ENCODE results near the gene ACOX3. TPM values are rescaled to one million over a fixed set of nuclear protein-coding genes. Genes with fewer than 3 reads are reported as not detected.

The ACOX3 gene
- polyA plus RNA-seq, 1 experiment = 7.9 TPM

DNA sequence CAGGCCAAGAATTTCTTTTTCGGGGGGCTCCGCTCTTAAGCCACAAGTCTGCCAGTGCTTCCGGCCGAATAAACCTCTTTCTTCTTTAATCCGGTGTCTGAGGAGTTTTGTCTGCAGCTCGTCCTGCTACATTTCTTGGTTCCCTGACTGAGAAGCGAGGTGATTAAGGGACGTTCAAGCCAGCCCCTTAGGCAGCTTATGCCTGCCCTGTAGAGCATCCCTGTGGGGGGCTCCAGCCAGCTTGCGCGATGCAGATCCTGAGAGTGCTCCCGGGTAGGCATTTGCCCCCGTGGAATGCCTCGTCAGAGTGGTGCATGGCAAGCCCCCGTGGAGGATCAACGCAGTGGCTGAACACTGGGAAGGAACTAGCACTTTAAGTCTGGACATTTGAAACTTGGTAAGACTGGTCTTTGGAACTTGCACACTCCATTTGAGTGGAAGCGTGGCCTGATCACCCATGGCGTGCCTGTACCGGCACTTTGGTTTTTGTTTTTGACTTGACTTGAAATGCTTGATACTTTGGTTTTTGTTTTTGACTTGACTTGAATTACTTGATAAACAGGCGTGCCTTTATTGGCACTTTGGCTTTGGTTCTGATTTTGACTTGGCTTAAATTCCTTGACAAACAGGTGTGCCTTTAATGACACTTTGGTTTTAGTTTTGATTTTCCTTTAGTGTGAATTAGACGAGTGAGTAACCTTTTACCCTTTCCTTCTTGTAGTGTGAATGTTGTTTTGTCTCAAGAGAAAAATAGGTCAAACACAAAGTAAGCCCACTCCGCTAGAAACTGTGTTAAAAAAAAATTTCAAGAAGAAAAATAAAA lies 6.1 kb downstream of the ACOX3 start:
- TF ChIP-seq, protein P1, sequence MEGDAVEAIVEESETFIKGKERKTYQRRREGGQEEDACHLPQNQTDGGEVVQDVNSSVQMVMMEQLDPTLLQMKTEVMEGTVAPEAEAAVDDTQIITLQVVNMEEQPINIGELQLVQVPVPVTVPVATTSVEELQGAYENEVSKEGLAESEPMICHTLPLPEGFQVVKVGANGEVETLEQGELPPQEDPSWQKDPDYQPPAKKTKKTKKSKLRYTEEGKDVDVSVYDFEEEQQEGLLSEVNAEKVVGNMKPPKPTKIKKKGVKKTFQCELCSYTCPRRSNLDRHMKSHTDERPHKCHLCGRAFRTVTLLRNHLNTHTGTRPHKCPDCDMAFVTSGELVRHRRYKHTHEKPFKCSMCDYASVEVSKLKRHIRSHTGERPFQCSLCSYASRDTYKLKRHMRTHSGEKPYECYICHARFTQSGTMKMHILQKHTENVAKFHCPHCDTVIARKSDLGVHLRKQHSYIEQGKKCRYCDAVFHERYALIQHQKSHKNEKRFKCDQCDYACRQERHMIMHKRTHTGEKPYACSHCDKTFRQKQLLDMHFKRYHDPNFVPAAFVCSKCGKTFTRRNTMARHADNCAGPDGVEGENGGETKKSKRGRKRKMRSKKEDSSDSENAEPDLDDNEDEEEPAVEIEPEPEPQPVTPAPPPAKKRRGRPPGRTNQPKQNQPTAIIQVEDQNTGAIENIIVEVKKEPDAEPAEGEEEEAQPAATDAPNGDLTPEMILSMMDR (IDR thresholded peaks at IDR 0.05; ENCODE audit: low read depth, low read length) = no peak
- POLR2A ChIA-PET = no interaction called here
- DNase-seq (ENCODE audit: low read depth, low spot score) = no peak
- no peak overlapping the region for H3K27ac ChIP-seq (ENCODE audit: low read depth, low read length)
- no peaks in the 10 kb centered on the region for H3K27me3 ChIP-seq (ENCODE audit: control insufficient read depth, insufficient read depth, low read length)
- no peaks in the 10 kb centered on the region for H3K9me3 ChIP-seq (ENCODE audit: control insufficient read depth, insufficient read depth, low read length)
- H3K4me3 ChIP-seq (ENCODE audit: low read depth, low read length) = no peak overlapping the region
- CTCF ChIA-PET = no interaction called here

DNA sequence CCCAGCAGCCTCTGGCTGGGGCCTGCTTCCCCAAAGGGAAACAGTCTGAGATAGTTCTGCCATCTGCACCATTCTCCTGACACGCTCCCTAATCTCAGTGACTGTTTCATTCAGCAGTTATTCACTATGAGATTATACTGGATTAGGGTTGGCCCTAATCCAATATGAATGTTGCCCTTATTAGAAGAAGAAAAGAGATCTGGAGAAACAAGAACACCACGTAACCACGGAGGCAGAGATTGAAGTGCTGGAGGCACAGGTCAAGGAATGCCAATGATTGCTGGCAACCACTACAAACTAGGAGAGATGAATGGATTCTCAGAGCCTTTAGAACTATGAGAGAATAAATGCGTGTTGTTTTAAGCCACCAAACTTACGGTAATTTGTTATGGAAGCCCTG lies 7.4 kb downstream of the ACOX3 start:
- no peaks in the 10 kb centered on the region for H3K27me3 ChIP-seq (ENCODE audit: control insufficient read depth, insufficient read depth, low read length)
- TF ChIP-seq, protein P1 (IDR thresholded peaks at IDR 0.05; ENCODE audit: low read depth, low read length) = no peak
- no peak overlapping the region for H3K4me3 ChIP-seq (ENCODE audit: low read depth, low read length)
- DNase-seq (ENCODE audit: low read depth, low spot score) = no peak
- ChIA-PET POLR2A (no interaction called here), CTCF (no interaction called here)
- no peak overlapping the region for H3K27ac ChIP-seq (ENCODE audit: low read depth, low read length)
- no peaks in the 10 kb centered on the region; the same call in 1 of the 2 replicates for H3K9me3 ChIP-seq (ENCODE audit: control insufficient read depth, insufficient read depth, low read length)

DNA sequence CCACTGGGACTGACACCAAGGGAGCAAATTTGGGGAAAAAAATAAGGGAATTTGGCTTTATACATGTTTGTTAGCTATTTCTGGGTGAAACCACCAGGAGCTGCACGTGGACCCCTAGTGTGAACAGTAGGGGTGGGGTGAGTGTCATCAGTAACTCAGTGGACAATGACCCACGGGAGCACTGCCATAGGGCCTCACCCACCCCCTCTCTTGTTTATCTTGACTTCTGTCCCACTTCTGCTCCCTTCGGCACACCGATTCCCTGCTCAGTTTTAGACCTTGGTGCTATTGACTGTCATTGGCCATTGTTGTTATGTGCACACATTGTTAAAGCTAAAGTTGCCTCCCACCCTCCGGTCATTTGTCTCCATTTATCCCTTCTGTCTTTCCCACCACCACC lies 9.0 kb downstream of the ACOX3 start:
- no peak for DNase-seq (ENCODE audit: low read depth, low spot score)
- TF ChIP-seq, protein P1 (IDR thresholded peaks at IDR 0.05; ENCODE audit: low read depth, low read length) = no peak
- Histone ChIP-seq H3K9me3 (ENCODE audit: control insufficient read depth, insufficient read depth, low read length) (no peaks in the 10 kb centered on the region; the same call in 1 of the 2 replicates), H3K27ac (ENCODE audit: low read depth, low read length) (no peak overlapping the region), H3K4me3 (ENCODE audit: low read depth, low read length) (no peak overlapping the region), H3K27me3 (ENCODE audit: control insufficient read depth, insufficient read depth, low read length) (no peaks in the 10 kb centered on the region)
- POLR2A ChIA-PET = no interaction called here
- CTCF ChIA-PET = no interaction called here

DNA sequence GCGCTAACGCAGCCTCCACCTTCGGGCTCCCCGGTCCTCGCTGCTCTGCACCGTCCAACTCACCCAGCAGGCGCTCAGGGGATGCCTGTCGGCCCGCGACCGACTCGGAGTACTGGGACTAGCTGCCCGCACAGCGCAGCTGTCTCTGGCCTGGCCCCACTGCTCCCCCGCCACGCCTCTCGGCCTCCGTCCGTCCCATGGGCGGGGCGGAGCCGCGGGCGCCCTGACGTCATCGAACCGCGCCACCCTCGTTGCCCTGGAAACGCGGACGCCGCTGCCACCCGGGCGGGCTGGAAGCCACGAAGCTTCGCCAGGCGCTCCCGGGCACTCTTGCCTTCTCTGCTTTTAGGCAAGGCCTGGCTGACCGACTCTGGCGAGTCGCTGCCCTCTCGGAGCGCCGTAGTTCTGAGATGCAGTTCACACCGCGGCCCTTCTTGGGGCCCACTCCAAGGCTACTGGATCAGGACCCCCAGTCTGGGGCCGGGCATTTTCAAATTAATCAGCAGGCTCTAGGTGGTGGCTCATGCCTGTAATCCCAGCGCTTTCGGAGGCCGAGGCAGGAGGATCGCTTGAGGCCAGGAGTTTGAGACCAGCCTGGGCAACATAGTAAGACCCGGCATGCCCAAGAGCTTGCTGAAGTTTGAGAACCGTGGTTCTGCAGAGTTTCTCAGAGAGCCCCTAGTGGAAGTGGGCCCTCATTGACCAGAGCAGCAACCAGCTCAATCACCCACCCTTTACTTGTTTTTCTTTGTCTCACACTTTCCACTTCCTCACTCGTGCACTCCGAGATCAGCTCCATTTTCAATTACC lies 12.0 kb downstream of the ACOX3 start:
- CTCF ChIA-PET = interaction anchor here (0.6 to 2.2 kb wide), 10 partner anchors 8 to 1019 kb away, joined by 3 to 10 read pairs (median 6); partner anchors contain the start of genes ACOX3 and TRMT44
- DNase-seq (ENCODE audit: low read depth, low spot score) = peak; percentile 67
- H3K9me3 ChIP-seq (ENCODE audit: control insufficient read depth, insufficient read depth, low read length) = no peaks in the 10 kb centered on the region; the same call in 1 of the 2 replicates
- peak overlapping the region; percentile 78 for H3K4me3 ChIP-seq (ENCODE audit: low read depth, low read length)
- TF ChIP-seq, protein P1 (IDR thresholded peaks at IDR 0.05; ENCODE audit: low read depth, low read length) = peak; percentile 59
- H3K27ac ChIP-seq (ENCODE audit: low read depth, low read length) = peak overlapping the region; percentile 21
- no peaks in the 10 kb centered on the region for H3K27me3 ChIP-seq (ENCODE audit: control insufficient read depth, insufficient read depth, low read length)
- POLR2A ChIA-PET = interaction anchor here (0.5 to 1.6 kb wide), 5 partner anchors 8 to 214 kb away, joined by 3 to 5 read pairs (median 3); partner anchors contain the start of genes ACOX3 and TRMT44

Data from AG04450 (cell line).